Measurements from ENCODE around the gene PTCD3.

Gene PTCD3

DNA sequence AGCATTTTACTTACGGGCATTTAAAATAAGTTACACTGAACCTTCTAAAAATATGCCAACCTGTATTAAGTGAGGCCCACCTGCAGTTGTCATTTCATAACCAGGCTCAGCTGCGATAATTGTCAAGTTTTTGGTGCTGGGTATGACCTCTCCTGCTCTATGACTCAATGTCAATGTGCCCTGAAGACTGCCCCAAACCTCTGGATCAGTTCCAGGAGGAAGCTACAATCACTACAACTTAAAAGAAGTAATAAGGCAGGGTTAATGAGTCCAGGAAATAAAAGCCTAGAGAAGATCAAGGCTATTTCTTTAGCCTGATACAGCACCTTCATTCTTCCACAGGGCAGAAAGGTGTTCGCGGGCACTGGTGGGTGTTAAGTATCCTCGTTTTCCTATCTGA, 23.3 kb upstream of the PTCD3 start:
- no peak for DNase-seq (ENCODE audit: low read depth)

DNA sequence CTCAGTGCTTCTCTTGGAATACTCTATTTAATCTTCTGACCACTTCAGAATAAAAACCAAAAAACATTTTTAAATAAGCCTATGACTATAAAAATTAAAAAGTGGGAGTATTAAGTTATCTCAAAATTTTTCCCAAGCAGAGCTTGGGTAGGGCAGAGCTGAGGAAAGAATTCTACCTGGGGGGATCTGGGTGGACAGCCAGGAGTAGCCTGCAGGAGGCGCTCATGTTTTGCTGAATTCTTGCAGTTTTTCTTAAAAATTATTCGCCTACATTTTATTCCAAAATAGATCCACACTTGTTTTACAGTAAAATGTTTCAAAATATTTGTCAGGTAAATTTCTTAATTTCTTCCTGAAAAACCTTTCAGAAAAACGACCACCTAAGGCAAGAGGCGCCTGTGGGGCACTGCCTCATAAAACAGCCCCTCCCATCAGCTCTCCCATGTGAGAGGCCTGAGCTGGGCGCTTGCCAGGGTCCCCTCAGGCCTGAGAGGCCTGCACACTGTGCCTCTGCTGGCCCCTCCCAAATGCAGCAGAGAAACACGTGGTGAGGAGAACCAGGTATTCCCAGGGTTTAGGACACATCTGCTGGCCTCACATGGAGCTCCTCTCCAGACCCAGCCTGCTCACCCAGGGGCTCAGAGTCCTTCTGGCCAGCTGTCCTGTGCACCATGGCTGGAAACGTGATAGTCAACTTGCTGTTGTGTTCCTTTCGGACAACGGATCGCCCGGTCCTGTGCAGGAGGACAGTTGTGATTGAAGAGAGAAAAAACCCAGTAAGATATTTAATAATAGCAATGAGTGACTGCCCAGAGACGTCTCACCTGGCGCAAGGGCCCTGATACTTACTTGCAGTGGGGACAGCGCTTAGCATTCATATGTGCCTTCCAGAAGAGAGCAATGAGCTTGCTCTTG, 17.8 kb upstream of the PTCD3 start:
- DNase-seq (ENCODE audit: low read depth): no peak

DNA sequence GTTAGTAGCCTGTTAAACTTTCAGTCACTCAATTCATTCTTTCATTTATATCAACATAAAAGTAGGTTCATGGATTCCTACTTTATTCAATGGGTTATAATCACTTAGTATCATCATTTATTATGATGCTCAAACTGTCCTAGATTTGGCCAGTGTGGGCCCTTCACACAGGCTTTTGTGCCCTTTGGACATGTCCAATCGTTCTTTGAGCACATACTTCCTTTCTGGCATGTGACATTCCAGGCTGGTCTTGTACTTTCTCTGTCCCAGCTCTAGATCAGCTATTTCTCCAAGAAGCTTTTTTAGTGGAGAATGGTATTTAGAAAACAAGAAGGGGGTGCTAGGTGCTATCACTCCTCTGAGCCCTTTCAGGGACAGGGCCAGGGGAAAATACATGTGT, 11.8 kb upstream of the PTCD3 start:
- no peak for DNase-seq (ENCODE audit: low read depth)

DNA sequence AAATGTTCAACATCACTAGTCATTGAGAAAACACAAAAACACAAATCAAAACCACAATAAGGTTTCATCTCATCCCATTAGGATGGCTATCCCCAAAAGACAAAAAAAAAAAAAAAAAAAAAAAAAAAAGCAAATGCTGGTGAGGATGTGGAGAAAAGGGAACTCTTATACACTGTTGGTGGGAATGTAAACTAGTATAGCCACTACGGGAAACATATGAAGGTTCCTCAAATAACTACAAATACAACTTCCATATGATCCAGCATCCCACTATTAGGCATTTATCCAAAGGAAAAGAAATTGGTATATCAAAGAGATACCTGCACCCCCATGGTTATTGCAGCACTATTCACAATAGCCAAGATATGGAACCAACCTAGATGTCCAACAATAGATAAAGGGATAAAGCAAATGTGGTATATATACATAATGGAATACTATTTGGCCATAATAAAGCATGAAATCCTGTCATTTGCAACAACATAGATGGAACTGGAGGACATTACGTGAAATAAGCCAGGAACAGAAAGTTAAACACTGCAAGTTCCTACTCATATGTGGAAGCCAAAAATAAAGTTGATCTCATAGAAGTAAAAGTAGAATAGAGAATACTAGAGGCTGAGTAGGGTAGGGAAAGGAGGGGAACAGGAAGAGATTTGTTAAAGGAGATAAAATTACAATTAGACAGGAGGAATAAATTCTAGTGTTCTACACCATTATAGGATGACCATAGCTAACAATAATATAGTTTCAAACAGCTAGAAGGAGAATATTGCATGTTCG, 8.7 kb upstream of the PTCD3 start:
- DNase-seq (ENCODE audit: low read depth): no peak

DNA sequence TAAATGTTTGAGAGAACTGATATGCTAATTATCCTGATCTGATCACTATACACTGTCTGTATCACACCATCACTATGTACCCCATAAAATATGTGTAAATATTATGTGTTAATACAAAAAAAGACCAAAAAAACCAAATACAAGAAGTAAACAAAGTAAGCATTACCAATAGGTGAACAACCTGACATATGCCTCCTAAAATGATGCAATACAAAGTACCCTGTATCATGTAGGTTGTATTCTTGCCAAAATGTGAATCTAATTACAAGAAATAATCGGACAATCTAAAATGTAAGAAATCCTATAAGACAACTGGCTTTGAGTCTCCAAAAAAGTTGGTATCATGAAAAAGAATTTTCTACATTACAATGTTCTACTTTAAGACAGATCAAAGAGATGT, 8.1 kb upstream of the PTCD3 start:
- no peak for DNase-seq (ENCODE audit: low read depth)

DNA sequence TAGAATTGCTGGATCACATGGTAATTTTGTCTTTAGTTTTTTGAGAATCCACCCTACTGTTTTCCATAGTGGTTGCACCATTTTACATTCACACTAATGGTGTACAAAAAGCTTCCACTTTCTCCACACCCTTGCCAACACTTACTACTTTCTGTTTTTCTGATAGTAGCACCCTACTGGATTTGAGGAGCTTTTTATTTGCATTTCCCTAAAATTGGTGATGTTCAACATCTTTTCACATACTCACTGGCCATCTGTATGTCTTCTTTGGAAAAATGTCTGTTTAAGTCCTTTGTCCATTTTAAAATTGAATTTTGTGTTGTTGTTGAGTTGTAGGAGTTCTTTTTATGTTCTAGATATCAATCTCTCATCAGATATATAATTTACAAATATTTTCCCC, 3.9 kb upstream of the PTCD3 start:
- DNase-seq (ENCODE audit: low read depth): no peak

DNA sequence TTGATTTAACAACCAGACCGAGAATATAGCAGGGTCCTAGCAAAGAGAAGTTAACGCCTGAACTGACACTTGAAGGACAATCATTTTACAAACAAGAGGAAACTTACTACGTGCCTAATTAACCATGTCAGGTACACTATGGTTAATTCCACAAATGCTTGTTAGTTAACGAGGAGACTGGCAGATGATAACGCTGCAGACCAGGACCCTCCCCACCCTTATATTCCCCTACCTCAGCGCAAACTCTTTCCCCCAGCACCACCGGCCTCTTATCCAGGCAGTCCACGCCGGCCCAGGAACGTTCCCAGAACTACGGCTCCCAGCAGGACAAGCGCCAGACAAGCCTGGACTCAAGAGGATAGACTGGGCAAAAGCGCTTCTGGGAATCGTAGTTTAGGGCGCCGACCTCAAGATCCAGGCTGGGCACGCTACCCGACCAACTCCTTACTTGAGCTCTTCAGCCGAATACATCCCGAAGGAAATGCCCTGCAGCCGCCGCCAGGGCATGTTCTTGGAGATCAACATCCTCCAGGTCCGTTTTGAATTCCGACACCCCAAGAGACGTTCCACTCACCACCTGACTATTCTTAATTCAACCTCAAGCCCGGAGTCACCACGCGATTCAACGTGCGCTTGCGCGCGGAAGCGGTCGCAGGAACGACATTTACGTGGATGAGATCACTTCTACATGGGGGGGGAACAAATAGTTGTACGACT, 625 bp upstream of the PTCD3 start, which contains the start of gene POLR1A:
POLR1A (minus strand) TSS at position 635 of the 717 bp plus-strand sequence; CDS start at position 525, 110 bp downstream.
- peak; percentile 91 for DNase-seq (ENCODE audit: low read depth)

DNA sequence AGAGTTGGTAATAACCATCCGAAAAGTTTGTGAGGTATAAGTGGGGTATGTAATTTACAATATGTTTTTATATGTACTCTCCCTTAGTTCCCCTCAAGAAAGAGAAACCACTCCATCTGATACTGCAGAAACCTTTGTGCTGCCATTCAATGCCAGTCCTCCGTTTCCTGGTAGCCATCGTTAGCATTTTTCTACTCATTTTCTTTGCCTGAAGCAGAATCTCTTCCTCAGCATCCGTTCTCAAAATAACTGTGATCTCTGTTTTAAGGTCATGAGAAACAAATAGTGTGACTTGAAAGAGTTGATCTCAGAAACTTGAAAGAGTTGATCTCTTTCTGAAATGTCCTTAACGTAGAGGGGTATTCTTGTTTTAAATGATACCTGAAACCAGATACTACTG, 996 bp downstream of the PTCD3 start:
- no peak for DNase-seq (ENCODE audit: low read depth)

DNA sequence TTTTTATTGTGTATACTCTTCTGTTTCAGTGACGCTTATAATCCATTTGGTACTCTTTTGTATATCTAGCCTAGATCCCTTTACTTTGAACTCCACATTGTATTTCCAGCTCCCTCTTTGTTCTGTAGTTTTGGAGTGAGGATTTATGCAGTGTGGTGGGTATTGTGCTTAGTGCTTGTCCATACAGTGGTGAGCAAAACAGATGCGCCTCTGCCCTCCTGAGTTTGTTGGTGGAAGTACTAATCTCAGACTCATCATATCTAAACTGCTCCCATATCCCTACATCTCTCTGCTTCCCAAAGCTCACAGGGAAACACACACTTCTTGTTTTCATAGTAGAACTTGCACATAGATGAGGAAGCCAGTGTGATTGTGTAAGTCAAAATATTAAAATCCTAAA, 12.1 kb downstream of the PTCD3 start:
- DNase-seq (ENCODE audit: low read depth): no peak

DNA sequence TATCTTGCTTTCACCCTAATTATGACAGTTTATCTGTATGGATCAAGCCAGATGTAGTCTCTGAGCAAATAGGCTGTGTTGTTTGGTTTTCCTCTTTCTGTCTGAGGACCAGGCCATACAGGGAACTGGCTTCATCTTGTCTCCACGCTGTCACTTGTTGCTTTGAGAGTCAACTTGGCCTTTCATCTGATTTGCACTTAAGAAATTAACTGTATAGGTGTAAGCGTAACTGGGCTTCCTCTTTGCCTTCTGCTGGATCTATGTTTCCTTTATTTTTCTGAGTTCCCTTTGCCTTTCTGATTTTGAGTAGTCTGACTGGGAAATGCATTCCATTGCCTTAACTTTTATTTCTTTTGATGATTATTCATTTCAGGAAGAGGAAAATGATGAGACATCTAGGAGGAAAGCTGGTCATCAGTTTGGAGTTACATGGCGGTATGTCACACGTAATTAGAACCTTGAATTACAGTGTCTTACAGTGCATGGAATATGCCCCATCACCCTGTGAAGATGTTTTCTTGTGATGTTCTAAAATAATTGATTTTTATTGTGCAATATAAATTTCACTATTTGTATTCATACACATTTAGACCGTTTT, 17.4 kb downstream of the PTCD3 start:
- no peak for DNase-seq (ENCODE audit: low read depth)

DNA sequence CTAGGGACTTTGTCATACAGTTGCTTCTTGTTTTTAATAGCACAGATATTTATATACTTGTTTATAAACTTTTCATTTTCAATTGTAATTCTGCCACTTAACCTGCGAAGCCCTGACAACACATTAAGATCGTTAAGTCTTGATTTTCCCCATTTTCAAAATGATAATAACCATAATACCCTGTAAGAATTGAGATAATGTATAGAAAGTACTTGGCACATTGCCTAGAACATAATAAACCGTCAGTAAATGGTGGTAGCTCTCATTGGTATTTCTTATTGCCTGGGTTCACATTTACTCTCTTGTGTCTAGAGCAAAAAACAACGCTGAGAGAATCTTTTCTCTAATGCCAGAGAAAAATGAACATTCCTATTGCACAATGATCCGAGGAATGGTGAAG, 18.6 kb downstream of the PTCD3 start:
- no peak for DNase-seq (ENCODE audit: low read depth)

DNA sequence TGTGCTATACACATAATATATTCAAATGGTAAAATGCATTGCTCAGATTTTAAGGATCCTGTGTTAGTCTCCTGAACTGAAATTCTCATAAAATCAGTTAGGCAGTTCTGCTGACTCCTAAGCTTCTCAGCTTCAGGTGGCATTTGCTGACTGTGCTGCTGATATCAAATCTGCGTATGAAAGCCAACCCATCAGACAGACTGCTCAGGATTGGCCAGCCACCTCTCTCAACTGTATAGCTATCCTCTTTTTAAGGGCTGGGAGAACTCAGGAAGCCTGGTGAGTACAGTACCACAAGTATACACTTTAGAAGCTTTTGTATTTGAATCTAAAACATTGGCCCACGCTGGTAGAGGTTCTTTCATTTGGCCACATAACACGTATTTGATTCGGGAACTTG, 28.7 kb downstream of the PTCD3 start:
- DNase-seq (ENCODE audit: low read depth): no peak

DNA sequence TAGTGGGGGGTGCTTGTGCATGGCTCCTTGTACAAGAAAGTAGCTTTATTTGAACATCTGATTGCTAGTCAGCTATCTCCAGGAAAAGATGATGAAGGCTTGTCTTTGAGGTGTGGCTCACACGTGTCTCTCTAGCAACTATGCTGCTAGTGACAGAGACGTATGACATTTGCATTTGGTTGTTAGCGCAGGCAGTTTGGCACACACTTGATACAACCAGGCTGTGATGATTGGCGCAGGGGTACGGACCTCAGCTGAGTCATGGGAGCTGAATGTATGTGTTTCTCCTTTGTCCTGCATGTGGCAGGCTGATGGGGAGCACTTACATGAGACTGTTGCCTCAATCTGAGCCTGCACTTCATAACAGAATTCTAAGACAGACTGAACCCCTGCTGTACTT, 29.6 kb downstream of the PTCD3 start:
- DNase-seq (ENCODE audit: low read depth): no peak

DNA sequence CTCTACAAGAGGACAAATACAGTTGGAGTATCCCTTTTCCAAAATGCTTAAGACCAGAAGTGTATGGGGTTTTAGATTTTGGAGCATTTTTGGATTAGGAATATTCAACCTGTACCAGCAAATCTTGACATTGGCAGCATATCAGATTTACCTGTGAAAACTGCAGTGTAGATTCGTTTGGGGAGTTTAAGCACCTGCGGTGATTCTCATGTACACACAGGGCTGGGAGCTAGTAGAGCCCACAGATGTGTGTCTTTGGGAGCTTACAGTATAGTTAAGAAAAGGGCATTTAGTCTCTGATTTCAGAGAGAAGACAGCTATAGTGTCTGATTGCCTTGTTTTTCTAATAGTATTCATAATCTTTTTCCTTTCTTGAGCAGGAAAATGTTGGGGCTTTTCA, 30.1 kb downstream of the PTCD3 start:
- no peak for DNase-seq (ENCODE audit: low read depth)

DNA sequence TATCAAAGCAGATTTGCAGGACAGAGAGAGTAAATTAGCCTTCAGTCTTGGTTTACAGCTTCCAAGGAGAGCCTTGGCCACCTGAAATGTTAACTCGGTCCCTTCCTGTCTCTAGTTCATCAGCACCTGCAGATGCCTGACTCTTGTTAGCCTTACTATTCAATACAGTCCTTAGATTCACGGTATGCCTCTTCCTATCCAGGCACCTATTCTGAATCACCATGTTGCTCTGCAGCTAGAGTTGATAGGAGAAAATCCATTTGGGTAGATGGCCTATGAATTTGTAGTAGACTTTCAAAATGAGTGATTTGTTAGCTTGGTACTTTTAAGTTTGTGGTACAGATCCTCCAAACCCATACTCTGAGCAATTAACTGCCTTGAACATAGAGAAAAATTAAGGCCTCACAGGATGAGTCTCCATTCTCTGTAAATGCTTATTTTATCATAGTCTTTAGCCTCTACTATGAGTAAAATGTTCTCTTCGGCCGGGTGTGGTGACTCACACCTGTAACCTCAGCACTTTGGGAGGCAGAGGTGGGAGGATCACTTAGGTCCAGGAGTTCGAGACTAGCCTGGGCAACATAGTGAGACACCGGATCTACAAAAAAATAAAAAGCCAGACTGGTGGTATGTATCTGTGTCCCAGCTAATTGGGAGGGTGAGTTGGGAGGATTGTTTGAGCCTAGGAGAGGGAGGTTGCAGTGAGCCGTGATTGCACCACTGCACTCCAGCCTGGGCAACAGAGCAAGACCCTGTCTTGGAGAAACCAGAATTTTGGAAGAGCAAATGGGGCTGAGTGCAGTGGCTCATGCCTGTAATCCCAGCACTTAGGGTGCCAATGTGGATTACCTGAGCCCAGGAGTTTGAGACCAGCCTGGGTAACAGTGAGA, 32.9 kb downstream of the PTCD3 start:
- no peak for DNase-seq (ENCODE audit: low read depth)

DNA sequence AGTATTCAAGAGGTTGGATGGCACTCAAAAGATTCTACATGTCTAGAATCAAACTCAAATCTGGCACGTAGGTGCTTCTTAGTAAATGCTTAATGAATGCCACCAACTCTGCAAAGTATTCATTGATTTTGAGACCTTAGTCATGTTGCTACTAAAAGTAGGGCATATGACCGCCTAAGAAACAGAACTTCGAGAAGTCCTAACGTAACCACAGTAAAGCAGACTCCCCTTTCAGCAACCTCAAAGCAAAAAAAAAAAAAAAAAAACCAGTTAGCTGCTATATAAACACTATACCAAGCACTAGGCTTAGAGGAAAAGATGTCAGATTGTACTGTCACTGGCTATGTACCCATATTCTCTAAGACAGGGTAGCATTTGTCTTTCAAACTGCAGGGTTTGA, 33.9 kb downstream of the PTCD3 start:
- no peak for DNase-seq (ENCODE audit: low read depth)

DNA sequence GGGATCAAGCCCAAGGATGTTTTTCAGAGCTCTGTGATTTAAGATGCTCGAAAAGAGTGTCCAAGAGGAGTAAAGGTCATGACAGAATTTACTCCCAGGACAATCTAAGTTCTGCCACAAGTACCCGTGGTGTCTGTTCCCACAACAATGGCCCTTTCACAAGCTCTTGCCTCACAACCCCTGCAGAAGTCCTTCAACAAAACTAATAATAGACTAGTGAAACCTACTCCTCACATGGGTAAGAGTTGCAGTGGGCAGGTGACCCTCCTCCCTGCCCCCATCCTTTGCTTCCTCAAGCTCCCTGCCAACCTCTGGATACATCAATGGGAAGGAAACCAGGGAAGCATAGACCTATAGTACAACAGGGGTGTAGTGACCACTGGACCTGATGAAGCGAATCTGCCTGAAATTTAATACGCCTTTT, 34.9 kb downstream of the PTCD3 start:
- DNase-seq (ENCODE audit: low read depth): no peak

DNA sequence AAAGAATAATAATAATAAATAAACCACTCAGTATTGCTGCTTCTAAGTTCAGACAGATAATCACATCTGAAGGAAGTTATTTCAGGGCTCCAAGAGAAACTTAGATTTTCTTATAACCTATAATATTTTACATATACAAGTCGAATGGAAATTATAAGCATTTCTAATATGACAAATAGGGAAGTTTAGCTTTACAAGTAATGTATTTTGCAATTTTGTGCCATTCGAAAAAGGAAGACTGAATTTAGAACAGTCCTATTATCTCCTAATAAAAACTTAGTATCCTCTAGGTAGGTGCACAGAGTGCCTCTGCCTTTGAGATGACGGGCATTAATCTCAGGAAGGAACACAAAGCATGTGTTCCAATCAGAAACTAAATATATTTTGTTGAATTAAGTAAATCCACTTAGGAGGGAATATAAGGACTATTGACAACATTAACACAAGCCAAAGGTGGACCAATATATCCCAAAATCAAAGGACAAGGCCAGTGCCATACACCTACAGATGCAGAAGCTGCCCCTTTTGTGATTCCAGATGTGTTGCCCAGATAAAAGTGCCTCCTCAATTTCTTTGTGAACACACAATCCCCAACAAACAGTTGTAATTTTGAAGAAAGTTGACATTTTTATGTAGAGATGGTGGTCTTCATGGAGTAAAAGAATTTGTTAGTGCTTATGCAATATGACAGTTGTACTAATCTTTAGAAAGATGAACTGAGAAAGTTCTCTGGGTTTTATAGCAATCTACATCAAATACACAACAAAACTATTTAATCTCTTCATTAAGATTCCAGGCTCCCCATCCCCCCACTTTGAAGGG, 36.6 kb downstream of the PTCD3 start:
- DNase-seq (ENCODE audit: low read depth): no peak

DNA sequence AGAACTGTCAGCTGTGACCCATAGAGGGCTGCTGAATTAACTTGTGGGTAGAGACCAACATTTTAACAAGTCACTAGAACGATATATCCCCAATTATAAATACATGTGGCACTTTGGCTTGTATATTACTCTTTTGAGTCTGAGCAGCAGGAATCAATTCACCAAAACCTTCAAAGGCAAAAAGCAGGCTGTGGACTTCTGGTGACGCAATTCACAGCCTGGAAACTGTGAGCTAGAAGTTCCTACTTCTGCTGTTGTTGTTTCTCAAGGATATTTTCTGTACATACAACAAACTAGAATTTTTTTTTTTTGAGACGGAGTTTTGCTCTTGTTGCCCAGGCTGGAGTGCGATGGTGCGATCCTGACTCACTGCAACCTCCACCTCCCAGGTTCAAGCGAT, 37.3 kb downstream of the PTCD3 start:
- DNase-seq (ENCODE audit: low read depth): no peak
